Stimulated activated CD8-positive, alpha-beta memory T cell treated with anti-CD3 and anti-CD28 coated beads, Interleukin-4, amount 100 ng/mL, for 24 hours (primary cell): ENCODE measurements around the gene PMFBP1.

Experiments
- DNase-seq: peaks from one replicate; pipeline ENCODE4 v3.0.0-alpha.2; 2020; ENCODE audit warnings: low read depth

The PMFBP1 gene

DNA sequence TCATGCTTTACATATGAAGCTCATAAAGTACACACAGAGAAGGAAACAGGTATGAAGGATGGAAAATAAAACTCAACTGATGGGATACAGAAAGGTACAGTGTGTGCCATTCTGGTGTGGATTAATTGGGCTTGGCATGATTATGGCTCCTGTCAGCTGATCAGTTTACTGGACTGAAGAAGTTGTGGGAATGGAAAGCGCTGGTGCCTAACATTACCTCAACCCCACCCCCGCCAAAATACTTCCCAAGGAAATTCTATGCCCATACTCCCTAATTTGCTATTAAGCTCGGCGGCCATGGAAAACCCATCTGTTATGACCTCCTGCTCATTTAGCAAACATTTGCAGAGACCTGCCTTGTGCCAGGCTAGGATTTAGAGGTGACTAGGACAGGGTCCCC lies 16.6 kb upstream of the PMFBP1 start:
- DNase-seq = no peak

- no peak for DNase-seq
Measured at GRCh38 chr16:72187551-72187950, 15.6 kb upstream of the PMFBP1 start.

- DNase-seq = no peak
Measured at GRCh38 chr16:72182976-72183375, 11.0 kb upstream of the PMFBP1 start.

DNA sequence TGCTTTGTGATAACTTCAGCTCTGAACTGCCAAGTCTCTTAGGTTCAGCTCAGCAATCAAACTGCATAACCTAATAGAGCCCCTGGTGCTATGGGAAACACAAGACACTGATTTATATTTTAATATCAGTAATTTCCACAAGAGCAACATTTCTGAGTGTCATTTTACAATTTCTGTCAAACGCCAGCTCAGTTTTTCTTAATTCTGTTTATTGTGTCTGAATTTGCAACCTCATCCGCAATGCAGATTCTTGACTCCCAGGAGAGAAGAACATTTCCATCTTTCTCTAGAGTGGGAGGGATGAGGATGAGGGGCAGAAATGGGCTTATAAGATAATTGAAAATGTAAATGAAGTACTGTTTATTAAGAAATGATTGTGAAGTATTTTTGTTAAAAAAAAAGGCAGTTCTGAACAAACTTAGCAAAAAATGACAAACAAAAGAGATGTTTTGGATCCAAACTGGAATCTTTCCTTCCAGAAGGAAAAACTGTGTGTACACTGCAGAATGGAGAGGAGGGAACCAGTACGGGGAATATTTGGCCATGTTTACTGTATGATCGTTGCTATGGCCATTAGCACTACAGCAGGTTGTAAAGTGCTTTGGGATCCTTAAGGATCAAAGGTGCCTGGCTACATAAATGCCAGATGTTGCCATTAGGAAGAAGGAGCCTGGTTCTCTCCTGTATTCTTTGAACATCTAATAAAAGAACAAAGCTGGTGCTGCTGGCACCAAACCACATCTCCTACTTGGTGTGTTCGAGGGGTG lies 7.4 kb upstream of the PMFBP1 start:
- no peak for DNase-seq

- no peak for DNase-seq
Measured at GRCh38 chr16:72174726-72175125, 2.8 kb upstream of the PMFBP1 start.

DNA sequence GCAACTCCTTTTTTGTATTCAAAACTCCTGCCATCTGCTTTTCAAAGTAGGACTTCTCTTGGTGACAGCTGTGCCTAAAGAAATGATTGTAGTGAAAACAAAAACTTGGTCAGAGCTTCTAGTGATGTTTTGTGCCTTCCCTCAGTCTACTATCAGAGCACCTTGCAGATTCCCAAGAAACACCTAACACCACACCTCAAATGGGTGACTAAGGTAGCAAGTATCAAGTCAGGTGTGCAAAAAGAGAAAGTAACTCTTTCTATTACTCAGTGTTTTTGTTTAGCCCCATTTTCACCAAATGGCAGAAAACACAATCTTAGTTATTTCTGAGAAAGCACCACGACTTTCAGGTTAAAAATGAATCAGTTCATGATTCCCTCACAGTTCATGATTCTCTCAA lies 2.0 kb upstream of the PMFBP1 start:
- no peak for DNase-seq

DNA sequence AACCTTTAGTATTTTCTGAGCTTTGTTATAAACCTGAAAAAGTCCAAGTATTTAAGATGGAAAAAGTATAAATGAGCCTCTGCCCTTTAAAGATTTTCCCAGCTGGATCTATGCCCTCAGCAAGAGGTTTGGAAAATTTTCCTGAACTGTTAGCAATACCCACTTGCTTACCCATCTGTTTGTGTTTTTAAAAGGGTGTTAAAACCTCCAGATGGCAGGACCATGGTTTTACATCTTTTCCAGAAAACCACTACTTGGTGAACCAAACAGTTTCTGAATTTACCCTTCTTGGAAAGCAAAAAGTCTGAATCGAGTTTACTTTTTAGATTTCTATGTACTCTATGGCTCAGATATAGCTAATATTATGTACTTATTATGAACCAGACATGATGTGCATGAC lies 719 bp downstream of the PMFBP1 start:
- no peak for DNase-seq

DNA sequence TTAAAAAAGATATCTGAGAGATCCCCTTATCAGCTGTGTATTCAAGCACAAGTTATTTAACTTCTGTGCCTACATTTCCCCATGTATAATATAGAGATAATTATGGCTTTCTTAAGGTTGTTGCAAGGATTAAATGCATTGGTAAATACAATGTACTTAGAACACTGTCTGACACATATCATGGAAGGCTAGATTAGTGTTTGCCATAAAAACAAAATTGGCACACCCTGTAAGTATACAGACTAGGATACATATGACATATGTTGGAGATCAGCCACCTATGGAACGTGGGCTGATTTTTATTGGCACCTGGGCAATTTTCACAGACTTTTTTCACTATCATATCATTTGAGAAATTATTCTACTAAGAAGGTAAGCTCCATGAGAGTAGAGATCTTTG lies 2.2 kb downstream of the PMFBP1 start:
- DNase-seq = no peak

DNA sequence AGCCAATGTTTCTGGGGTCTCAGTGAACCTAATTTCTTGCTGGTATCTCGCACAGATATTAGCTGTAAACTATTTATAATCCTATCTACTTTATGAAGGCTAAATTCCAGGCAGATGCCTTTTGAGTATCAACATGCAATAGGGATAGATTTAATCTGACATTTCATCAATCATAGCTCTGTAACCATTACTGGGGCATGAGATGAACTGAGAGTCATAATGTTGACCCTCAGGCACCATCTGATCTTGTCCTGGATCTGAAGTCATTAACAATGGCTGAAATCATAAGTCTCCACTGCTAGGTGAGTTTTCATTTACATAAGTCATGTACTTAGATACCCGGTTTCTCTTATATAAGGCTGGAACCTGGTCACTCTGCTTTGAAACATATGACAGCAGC lies 3.6 kb downstream of the PMFBP1 start:
- no peak for DNase-seq

GRCh38 chr16:72166954-72167561 lies 4.9 kb downstream of the PMFBP1 start:
- DNase-seq = no peak

DNA sequence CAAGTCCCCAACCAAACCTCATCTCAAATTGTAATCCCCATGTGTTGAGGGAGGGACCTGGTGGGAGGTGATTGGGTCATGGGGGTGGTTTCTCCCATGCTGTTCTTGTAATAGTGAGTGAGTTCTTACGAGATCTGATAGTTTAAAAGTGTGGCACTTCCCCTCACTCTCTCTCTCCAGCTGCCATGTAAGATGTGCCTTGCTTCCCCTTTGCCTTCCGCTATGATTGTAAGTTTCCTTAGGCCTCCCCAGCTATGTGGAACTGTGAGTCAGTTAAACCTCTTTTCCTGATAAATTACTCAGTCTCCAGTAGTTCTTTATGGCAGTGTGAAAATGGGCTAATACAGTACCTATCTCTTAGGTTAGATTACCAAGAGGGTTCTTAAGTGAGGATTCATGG lies 5.8 kb downstream of the PMFBP1 start:
- DNase-seq = no peak

- no peak for DNase-seq
Measured at GRCh38 chr16:72164691-72165090, 7.3 kb downstream of the PMFBP1 start.

- DNase-seq = no peak
Measured at GRCh38 chr16:72162105-72162692, 9.8 kb downstream of the PMFBP1 start.

DNA sequence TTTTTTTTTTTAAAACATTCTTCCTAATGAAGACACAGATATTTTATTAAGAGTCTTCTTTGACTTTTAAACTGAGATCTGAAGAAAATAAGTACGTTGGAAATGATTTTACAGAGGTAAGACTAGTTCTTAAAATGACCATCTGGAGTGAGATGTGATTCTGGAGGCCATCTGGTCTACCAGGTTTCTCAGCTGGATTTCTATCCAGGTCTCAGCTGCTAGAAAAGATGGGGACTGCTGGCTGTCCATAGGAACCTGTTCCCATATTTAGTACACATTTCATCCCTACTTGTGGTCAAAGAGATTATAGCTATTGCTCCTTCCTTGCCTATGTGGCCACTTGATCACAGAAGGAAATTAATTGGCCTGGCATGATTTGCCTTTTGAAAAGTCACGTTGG lies 12.2 kb downstream of the PMFBP1 start:
- DNase-seq = no peak

- no peak for DNase-seq
Measured at GRCh38 chr16:72159386-72159785, 12.6 kb downstream of the PMFBP1 start.

DNA sequence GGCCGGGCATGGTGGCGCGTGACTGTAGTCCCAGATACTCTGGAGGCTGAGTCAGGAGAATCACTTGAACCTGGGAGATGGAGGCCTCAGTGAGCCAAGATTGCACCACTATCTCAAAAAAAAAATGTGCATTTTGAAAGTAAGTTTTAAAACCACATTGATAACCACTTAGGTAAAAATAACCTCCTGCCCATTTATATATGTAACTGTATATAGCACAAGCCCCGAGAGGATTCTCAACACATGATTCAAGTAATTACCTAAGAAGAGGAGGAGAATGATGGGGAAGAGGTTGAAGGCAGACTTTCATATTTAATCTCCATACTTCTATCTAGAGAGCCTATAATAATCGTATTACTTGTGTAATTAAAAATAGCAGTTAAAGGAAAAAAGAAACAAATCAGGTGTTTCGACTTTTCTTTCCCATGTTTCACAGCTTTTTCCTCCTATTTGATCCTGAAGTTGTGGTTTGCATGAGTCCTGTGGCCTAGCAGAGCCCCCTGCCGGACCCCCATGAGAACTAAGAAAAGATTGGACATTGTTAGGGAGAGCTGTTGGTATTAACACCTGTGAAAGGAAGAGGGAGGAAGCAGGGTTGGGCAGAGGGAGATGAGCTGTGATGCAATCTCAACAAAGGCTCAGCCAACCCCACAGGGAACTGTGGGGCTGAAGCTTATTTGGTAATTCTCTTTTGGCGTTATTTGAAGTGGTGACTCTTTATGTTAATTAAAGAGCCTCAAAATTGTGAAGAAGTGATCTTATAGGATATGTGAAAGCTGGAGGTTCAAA lies 22.1 kb downstream of the PMFBP1 start:
- no peak for DNase-seq

DNA sequence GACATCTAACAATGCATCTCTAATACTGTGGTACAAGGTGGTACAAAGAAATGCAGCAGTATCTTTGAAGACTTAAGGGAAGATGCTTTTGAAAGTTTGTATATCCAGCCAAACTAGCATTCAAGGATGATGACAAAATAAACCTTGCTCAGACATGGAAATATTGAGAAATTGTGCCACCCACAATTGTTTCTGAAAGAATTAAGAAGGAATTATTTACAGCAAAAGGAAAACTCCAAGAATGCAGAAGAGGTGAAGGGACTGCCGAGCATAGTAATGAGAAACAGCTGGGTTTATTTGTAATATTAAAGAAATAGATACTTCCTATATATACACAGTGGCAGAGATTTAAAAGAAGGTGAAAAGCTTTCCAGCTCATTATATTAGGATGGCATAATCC lies 29.5 kb downstream of the PMFBP1 start:
- DNase-seq = no peak

DNA sequence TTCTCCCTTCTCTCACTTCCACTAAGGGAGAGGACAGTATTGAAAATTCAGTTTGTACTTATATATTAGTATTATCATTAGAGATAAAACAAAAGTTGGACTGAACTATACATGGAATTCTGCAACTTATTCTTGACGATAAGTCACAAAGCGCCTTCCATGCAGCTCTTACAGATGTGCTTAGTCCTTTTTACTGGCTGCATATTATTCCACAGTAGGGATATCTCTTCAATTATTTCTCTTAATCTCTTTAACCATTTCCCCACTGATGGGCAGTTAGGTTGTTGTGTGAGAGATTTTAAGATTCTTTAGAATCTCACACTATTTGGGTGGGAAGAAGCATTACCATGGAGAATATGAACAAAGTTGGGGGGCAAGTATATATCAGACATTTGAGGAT lies 32.0 kb downstream of the PMFBP1 start:
- no peak for DNase-seq

GRCh38 chr16:72138064-72138572 lies 33.8 kb downstream of the PMFBP1 start:
- no peak for DNase-seq

DNA sequence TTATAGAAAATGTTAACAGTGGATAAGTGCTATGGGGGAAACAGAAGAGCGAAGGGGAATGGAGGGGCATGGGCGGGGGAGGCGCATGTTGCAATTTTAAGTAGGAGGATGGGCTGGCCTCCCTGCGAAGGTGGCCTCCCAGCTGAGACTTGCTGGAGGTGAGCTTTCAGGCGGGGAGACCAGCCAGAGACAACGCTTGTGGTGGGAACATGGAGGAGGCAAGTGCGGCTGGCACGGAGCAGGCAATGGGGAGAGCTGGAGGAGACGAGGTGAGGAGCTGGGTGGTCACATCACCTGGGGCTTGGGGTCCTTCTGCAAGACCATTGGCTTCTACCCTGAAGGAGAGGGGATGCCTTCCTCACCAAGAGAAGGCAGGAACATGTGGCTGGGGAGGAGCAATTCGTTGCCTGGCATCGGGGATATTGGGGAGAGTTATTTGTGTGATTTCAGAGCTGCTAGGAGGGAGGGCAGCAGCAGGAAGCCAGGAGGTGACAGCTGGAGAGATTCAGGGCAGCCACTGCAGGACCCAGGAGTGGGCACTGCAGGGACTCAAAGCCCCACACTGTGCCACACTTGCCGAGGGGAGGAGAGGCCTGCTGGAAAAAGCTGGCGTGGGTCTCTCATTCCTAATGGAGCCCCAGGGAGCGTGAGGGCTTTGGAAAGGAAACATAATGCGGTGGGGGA lies 34.4 kb downstream of the PMFBP1 start:
- no peak for DNase-seq

DNA sequence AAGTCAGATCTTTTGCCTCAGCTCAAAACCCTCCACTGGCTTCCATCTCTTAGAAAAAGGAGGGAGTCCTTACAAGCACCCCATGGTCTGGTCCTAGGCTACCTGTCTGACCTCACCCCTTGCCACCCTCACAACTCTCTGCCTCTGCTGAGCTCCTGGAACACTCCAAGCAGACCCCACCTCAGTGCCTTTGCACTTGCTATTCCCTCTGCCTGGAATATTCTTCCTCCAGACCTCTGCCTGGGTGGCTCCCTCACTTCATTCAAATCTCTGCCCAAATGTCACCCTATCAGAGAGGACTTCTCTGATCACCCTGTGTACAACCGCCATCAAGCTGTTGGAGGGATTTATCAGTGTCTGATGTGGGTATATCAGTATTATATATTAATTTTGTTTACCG lies 37.4 kb downstream of the PMFBP1 start:
- no peak for DNase-seq

GRCh38 chr16:72132726-72133125 lies 39.2 kb downstream of the PMFBP1 start:
- no peak for DNase-seq
